H9 (cell line): ENCODE measurements around the gene CLDN11. TPM values are rescaled to one million over a fixed set of nuclear protein-coding genes. Genes with fewer than 3 reads are reported as not detected.

Source experiments
- DNase-seq: peaks from one replicate; pipeline ENCODE4 v3.0.0-alpha.2; 2017
- H2AFZ ChIP-seq: one replicate; pipeline ENCODE4 v1.6.1; 2013; ENCODE audit warnings: mild to moderate bottlenecking, low read length, control low read depth, moderate library complexity
- H2AK5ac ChIP-seq: 2 replicates; pipeline ENCODE4 v1.6.1; 2013; ENCODE audit warnings: low read length, control low read depth, mixed read lengths; ENCODE audit not compliant: insufficient read length
- H2BK120ac ChIP-seq: one replicate; pipeline ENCODE4 v1.6.1; 2013; ENCODE audit warnings: low read depth, mild to moderate bottlenecking, low read length, control low read depth, inconsistent platforms; ENCODE audit not compliant: poor library complexity, severe bottlenecking
- H2BK12ac ChIP-seq: 2 replicates; pipeline ENCODE4 v1.6.1; 2013; ENCODE audit warnings: low read length, control low read depth, mixed read lengths, low read depth; ENCODE audit not compliant: insufficient read length
- H2BK15ac ChIP-seq: 2 replicates; pipeline ENCODE4 v1.6.1; 2013; ENCODE audit warnings: low read depth, low read length, control low read depth
- H2BK20ac ChIP-seq: one replicate; pipeline ENCODE4 v1.6.1; 2013; ENCODE audit warnings: low read depth, mild to moderate bottlenecking, low read length, control low read depth, inconsistent platforms; ENCODE audit not compliant: poor library complexity, severe bottlenecking
- H2BK5ac ChIP-seq: 2 replicates; pipeline ENCODE4 v1.6.1; 2013; ENCODE audit warnings: low read length, control low read depth, mixed read lengths; ENCODE audit not compliant: insufficient read length
- H3K14ac ChIP-seq: 2 replicates; pipeline ENCODE4 v1.6.1; 2013; ENCODE audit warnings: low read length, control low read depth; ENCODE audit not compliant: insufficient read depth
- H3K18ac ChIP-seq: 2 replicates; pipeline ENCODE4 v1.6.1; 2013; ENCODE audit warnings: low read depth, mild to moderate bottlenecking, mixed read lengths, low read length, control low read depth; ENCODE audit not compliant: insufficient read length
- H3K23ac ChIP-seq: 2 replicates; pipeline ENCODE4 v1.6.1; 2013; ENCODE audit warnings: low read length, control low read depth, mixed read lengths, low read depth; ENCODE audit not compliant: insufficient read length
- H3K23me2 ChIP-seq: 2 replicates; pipeline ENCODE4 v1.6.1; 2013; ENCODE audit warnings: low read depth, mild to moderate bottlenecking, mixed read lengths, low read length, control low read depth; ENCODE audit not compliant: insufficient read length, poor library complexity, severe bottlenecking
- H3K27ac ChIP-seq: 2 replicates; pipeline ENCODE4 v1.5.1; 2013; ENCODE audit warnings: low read length, control low read depth, mixed read lengths, low read depth; ENCODE audit not compliant: insufficient read length
- H3K27me3 ChIP-seq: 2 replicates; pipeline ENCODE4 v1.6.1; 2013; ENCODE audit warnings: low read length, control low read depth, inconsistent platforms; ENCODE audit not compliant: insufficient read depth
- H3K4ac ChIP-seq: 2 replicates; pipeline ENCODE4 v1.6.1; 2013; ENCODE audit warnings: low read depth, mild to moderate bottlenecking, control low read depth, inconsistent platforms, low read length, moderate library complexity
- H3K4me1 ChIP-seq: 2 replicates; pipeline ENCODE4 v1.6.1; 2013; ENCODE audit warnings: low read length, control low read depth, inconsistent platforms; ENCODE audit not compliant: insufficient read depth
- H3K4me2 ChIP-seq: 2 replicates; pipeline ENCODE4 v1.6.1; 2013; ENCODE audit warnings: low read length, control low read depth, mixed read lengths; ENCODE audit not compliant: insufficient read length, insufficient read depth
- H3K56ac ChIP-seq: 2 replicates; pipeline ENCODE4 v1.6.1; 2013; ENCODE audit warnings: low read depth, mild to moderate bottlenecking, mixed read lengths, low read length, control low read depth; ENCODE audit not compliant: insufficient read length
- H3K79me1 ChIP-seq: 2 replicates; pipeline ENCODE4 v1.6.1; 2013; ENCODE audit warnings: low read depth, mild to moderate bottlenecking, moderate library complexity, low read length, control low read depth, inconsistent platforms; ENCODE audit not compliant: insufficient read depth, poor library complexity, severe bottlenecking
- H3K79me2 ChIP-seq: 2 replicates; pipeline ENCODE4 v1.6.1; 2013; ENCODE audit warnings: low read length, control low read depth, inconsistent platforms; ENCODE audit not compliant: insufficient read depth
- H3K9ac ChIP-seq: 2 replicates; pipeline ENCODE4 v1.6.1; 2013; ENCODE audit warnings: low read length, control low read depth, mixed read lengths; ENCODE audit not compliant: insufficient read length; ENCODE audit errors: extremely low read depth
- H3K9me3 ChIP-seq: one replicate; pipeline ENCODE4 v1.6.1; 2013; ENCODE audit warnings: low read depth, low read length, inconsistent platforms; ENCODE audit not compliant: control insufficient read depth
- H3T11ph ChIP-seq: one replicate; pipeline ENCODE4 v1.6.1; 2013; ENCODE audit warnings: mild to moderate bottlenecking, low read length, control low read depth, inconsistent platforms
- H4K20me1 ChIP-seq: one replicate; pipeline ENCODE4 v1.6.1; 2013; ENCODE audit not compliant: control insufficient read depth, insufficient read length, insufficient read depth
- H4K5ac ChIP-seq: 2 replicates; pipeline ENCODE4 v1.6.1; 2013; ENCODE audit warnings: low read depth, mild to moderate bottlenecking, mixed read lengths, low read length, control low read depth; ENCODE audit not compliant: insufficient read length
- H4K8ac ChIP-seq: replicated peaks from 2 replicates; pipeline ENCODE4 v1.6.1; 2013; ENCODE audit warnings: low read length, control low read depth, mixed read lengths, low read depth; ENCODE audit not compliant: insufficient read length
- H4K91ac ChIP-seq: 2 replicates; pipeline ENCODE4 v1.6.1; 2013; ENCODE audit warnings: low read depth, mild to moderate bottlenecking, moderate library complexity, mixed read lengths, low read length, control low read depth; ENCODE audit not compliant: insufficient read length
- H3K27ac Mint-ChIP-seq, 3 experiments: 2 replicates in 2 of 3; 3 replicates in 1 of 3; pipeline ENCODE4 v1.8.0; 2020 to 2021; ENCODE audit warnings: mixed read lengths in 3 of 3, mild to moderate bottlenecking in 1 of 3, moderate library complexity in 1 of 3
- H3K27me3 Mint-ChIP-seq: 2 replicates; pipeline ENCODE4 v1.8.0; 2021; ENCODE audit warnings: low read depth, mild to moderate bottlenecking, moderate library complexity, mixed read lengths
- H3K36me3 Mint-ChIP-seq, 3 experiments: 2 replicates in 2 of 3; 3 replicates in 1 of 3; pipeline ENCODE4 v1.8.0; 2020 to 2021; ENCODE audit warnings: low read depth in 3 of 3, mixed read lengths in 3 of 3; ENCODE audit not compliant: insufficient read depth in 1 of 3
- H3K4me1 Mint-ChIP-seq, 2 experiments: 2 replicates each; pipeline ENCODE4 v1.8.0; 2020; ENCODE audit warnings: mixed read lengths in 2 of 2
- H3K4me3 Mint-ChIP-seq, 2 experiments: 2 replicates in 1 of 2; 3 replicates in 1 of 2; pipeline ENCODE4 v1.8.0; 2020 to 2021; ENCODE audit warnings: mild to moderate bottlenecking in 2 of 2, mixed read lengths in 2 of 2, moderate library complexity in 1 of 2
- H3K9me3 Mint-ChIP-seq, 2 experiments: 2 replicates in 1 of 2; 3 replicates in 1 of 2; pipeline ENCODE4 v1.8.0; 2020; ENCODE audit warnings: mild to moderate bottlenecking in 2 of 2, mixed read lengths in 2 of 2, moderate library complexity in 1 of 2
- CTCF ChIP-seq: fragments of 200-600 bp; sonication (generic); conservative IDR thresholded peaks from 3 replicates; pipeline ENCODE4 v1.8.0; 2021; ENCODE audit warnings: antibody characterized with exemption, mild to moderate bottlenecking
- WGBS: extraction: QIAGEN DNeasy Blood & Tissue Kit; methylation state at CpG from one replicate; pipeline ENCODE4 v1.1.7; 2013; ENCODE audit warnings: missing lambda C conversion rate, low lambda C conversion rate, mixed read lengths; ENCODE audit not compliant: insufficient read length; ENCODE audit errors: extremely low coverage; 5-methylcytosine and 5-hydroxymethylcytosine counted together
- total RNA-seq: library from RNA; stranded (reverse); gene quantifications from 2 replicates; pipeline ENCODE4 v1.2.1, GENCODE V29; 2021

CLDN11 gene
- total RNA-seq, 1 experiment from 2014 or later, result 1.7 TPM

- Histone ChIP-seq H3K18ac (no peak overlapping the region), H3K4me2 (no peak overlapping the region)
Measured at GRCh38 chr3:170414202-170414663, 4.4 kb upstream of the CLDN11 start.

More at GRCh38 chr3:170414202-170414663, 4.4 kb upstream of the CLDN11 start:
- no peak overlapping the region for H3K4ac ChIP-seq
- H2AK5ac ChIP-seq, result no peak overlapping the region
- H3K27me3 Mint-ChIP-seq, result peaks cover 27% of the 10 kb centered on the region
- H3K27me3 ChIP-seq, result peaks cover 13% of the 10 kb centered on the region; the same call in 1 of the 2 replicates
- no peaks in the 10 kb centered on the region for H3K79me1 ChIP-seq
- H3K14ac ChIP-seq, result no peak overlapping the region
- H2BK20ac ChIP-seq, result no peak overlapping the region
- H3K27ac ChIP-seq, result no peak overlapping the region
- WGBS, result no CpG with 5 or more reads among the region's 5 CpGs
- no peak overlapping the region for H4K8ac ChIP-seq
- H3K9me3 Mint-ChIP-seq, result no peaks in the 10 kb centered on the region
- DNase-seq, result no peak
- H3K56ac ChIP-seq, result no peak overlapping the region
- no peak overlapping the region for H3T11ph ChIP-seq
- H3K4me3 Mint-ChIP-seq, result no peak overlapping the region
- H3K23ac ChIP-seq, result no peak overlapping the region
- no peak overlapping the region for H2BK120ac ChIP-seq
- no peaks in the 10 kb centered on the region for H4K20me1 ChIP-seq
- no peak overlapping the region for H2BK5ac ChIP-seq
- no peaks in the 10 kb centered on the region for H3K9me3 ChIP-seq
- H3K36me3 Mint-ChIP-seq, result no peaks in the 10 kb centered on the region
- no peak overlapping the region for H4K5ac ChIP-seq
- H3K27ac Mint-ChIP-seq, result no peak overlapping the region
- H3K79me2 ChIP-seq, result no peaks in the 10 kb centered on the region
- no peak overlapping the region for H2BK15ac ChIP-seq
- H4K91ac ChIP-seq, result no peak overlapping the region
- TF ChIP-seq CTCF, result peak; percentile 97
- H3K23me2 ChIP-seq, result peaks cover 7% of the 10 kb centered on the region
- H3K9ac ChIP-seq, result no peak overlapping the region
- H2BK12ac ChIP-seq, result no peak overlapping the region
- peaks cover 5 to 13% of the 10 kb centered on the region in 2 experiments; a peak in 3 of 4 replicates for H3K4me1 Mint-ChIP-seq
- no peak overlapping the region for H2AFZ ChIP-seq
- 0 out of 2 replicates have a peak, but pooled peaks cover 3% of the 10 kb centered on the region for H3K4me1 ChIP-seq
